ENCODE measurements around the gene SLC15A1. TPM values are rescaled to one million over a fixed set of nuclear protein-coding genes. Genes with fewer than 3 reads are reported as not detected.

SLC15A1 gene
- total and polyA plus RNA-seq, 2 donors (not counting 1 experiment from before 2014, with no cell fraction given), result not detected

GRCh38 chr13:98676239-98676638, 76.2 kb downstream of the SLC15A1 start:
- Histone ChIP-seq H3K9me3 (ENCODE audit: control extremely low read depth in 1 of 3, control insufficient read depth in 2 of 3, insufficient read depth in 1 of 3, low read length in 2 of 3) (no peaks in the 10 kb centered on the region), H3K27ac (ENCODE audit: low read length in 2 of 2) (no peak overlapping the region), H4K20me1 (ENCODE audit: control insufficient read depth, insufficient read depth, low read length, poor library complexity, severe bottlenecking) (no peaks in the 10 kb centered on the region), H3K4me2 (replicated peaks; ENCODE audit: low read depth, low read length, poor library complexity, severe bottlenecking) (no peak overlapping the region), H2AFZ (ENCODE audit: insufficient read depth, low read depth, low read length, poor library complexity, severe bottlenecking) (no peak overlapping the region), H3K27me3 (replicated peaks in 1 of 4; ENCODE audit: control extremely low read depth in 1 of 4, control insufficient read depth in 3 of 4, insufficient read depth in 4 of 4, low read length in 3 of 4) (no peaks in the 10 kb centered on the region), H3K79me2 (ENCODE audit: control insufficient read depth, insufficient read depth, low read length) (no peaks in the 10 kb centered on the region), H3K36me3 (replicated peaks in 1 of 2; ENCODE audit: control extremely low read depth in 1 of 2, control insufficient read depth in 1 of 2, extremely low read depth in 1 of 2, insufficient read depth in 2 of 2, low read length in 1 of 2) (no peaks in the 10 kb centered on the region), H3K9ac (ENCODE audit: low read length) (no peak overlapping the region), H3K4me3 (ENCODE audit: control extremely low read depth in 1 of 5, extremely low read depth in 1 of 5, insufficient read depth in 1 of 5, low read depth in 2 of 5, low read length in 4 of 5) (no peak overlapping the region), H3K4me1 (ENCODE audit: control insufficient read depth in 2 of 2, insufficient read depth in 2 of 2, low read length in 2 of 2) (peaks cover 0 to 3% of the 10 kb centered on the region in 2 donors)
- TF ChIP-seq, protein P1, sequence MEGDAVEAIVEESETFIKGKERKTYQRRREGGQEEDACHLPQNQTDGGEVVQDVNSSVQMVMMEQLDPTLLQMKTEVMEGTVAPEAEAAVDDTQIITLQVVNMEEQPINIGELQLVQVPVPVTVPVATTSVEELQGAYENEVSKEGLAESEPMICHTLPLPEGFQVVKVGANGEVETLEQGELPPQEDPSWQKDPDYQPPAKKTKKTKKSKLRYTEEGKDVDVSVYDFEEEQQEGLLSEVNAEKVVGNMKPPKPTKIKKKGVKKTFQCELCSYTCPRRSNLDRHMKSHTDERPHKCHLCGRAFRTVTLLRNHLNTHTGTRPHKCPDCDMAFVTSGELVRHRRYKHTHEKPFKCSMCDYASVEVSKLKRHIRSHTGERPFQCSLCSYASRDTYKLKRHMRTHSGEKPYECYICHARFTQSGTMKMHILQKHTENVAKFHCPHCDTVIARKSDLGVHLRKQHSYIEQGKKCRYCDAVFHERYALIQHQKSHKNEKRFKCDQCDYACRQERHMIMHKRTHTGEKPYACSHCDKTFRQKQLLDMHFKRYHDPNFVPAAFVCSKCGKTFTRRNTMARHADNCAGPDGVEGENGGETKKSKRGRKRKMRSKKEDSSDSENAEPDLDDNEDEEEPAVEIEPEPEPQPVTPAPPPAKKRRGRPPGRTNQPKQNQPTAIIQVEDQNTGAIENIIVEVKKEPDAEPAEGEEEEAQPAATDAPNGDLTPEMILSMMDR (IDR thresholded peaks at IDR 0.05), result no peak
- no peak for TF ChIP-seq EZH2 (IDR thresholded peaks at IDR 0.05; ENCODE audit: borderline replicate concordance, insufficient read depth, low read depth, low read length, poor library complexity, severe bottlenecking)
- POLR2A ChIA-PET, result no interaction called here
- Mint-ChIP-seq H3K27ac (no peak overlapping the region), H3K27me3 (no peaks in the 10 kb centered on the region), H3K9me3 (ENCODE audit: insufficient read depth) (no peaks in the 10 kb centered on the region), H3K4me1 (no peaks in the 10 kb centered on the region), H3K4me3 (no peak overlapping the region)
- intact Hi-C loops (cut with micrococcal nuclease), result no loop called here
- no peak for DNase-seq
- ATAC-seq (ENCODE audit: low read depth), result no peak
- CTCF ChIA-PET, result no interaction called here
- 89% methylated on average over 10 of the region's 13 CpGs for WGBS (ENCODE audit: insufficient coverage)

GRCh38 chr13:98675837-98676236, 76.6 kb downstream of the SLC15A1 start:
- no peak overlapping the region for H3K27ac Mint-ChIP-seq
- POLR2A ChIA-PET, result no interaction called here

More at GRCh38 chr13:98675837-98676236, 76.6 kb downstream of the SLC15A1 start:
- 94% methylated on average over 16 of the region's 16 CpGs for WGBS (ENCODE audit: insufficient coverage)
- Histone ChIP-seq H3K4me3 (ENCODE audit: control extremely low read depth in 1 of 5, extremely low read depth in 1 of 5, insufficient read depth in 1 of 5, low read depth in 2 of 5, low read length in 4 of 5) (no peak overlapping the region), H2AFZ (ENCODE audit: insufficient read depth, low read depth, low read length, poor library complexity, severe bottlenecking) (no peak overlapping the region), H3K4me2 (replicated peaks; ENCODE audit: low read depth, low read length, poor library complexity, severe bottlenecking) (no peak overlapping the region), H3K79me2 (ENCODE audit: control insufficient read depth, insufficient read depth, low read length) (no peaks in the 10 kb centered on the region), H3K27ac (ENCODE audit: low read length in 2 of 2) (no peak overlapping the region), H3K4me1 (ENCODE audit: control insufficient read depth in 2 of 2, insufficient read depth in 2 of 2, low read length in 2 of 2) (peaks cover 0 to 3% of the 10 kb centered on the region in 2 donors), H3K9ac (ENCODE audit: low read length) (no peak overlapping the region), H4K20me1 (ENCODE audit: control insufficient read depth, insufficient read depth, low read length, poor library complexity, severe bottlenecking) (no peaks in the 10 kb centered on the region), H3K9me3 (ENCODE audit: control extremely low read depth in 1 of 3, control insufficient read depth in 2 of 3, insufficient read depth in 1 of 3, low read length in 2 of 3) (no peaks in the 10 kb centered on the region), H3K36me3 (replicated peaks in 1 of 2; ENCODE audit: control extremely low read depth in 1 of 2, control insufficient read depth in 1 of 2, extremely low read depth in 1 of 2, insufficient read depth in 2 of 2, low read length in 1 of 2) (no peaks in the 10 kb centered on the region), H3K27me3 (replicated peaks in 1 of 4; ENCODE audit: control extremely low read depth in 1 of 4, control insufficient read depth in 3 of 4, insufficient read depth in 4 of 4, low read length in 3 of 4) (no peaks in the 10 kb centered on the region)
- Mint-ChIP-seq H3K4me1 (no peaks in the 10 kb centered on the region), H3K4me3 (no peak overlapping the region), H3K9me3 (ENCODE audit: insufficient read depth) (no peaks in the 10 kb centered on the region), H3K27me3 (peaks cover under 1% of the 10 kb centered on the region)
- no peak for TF ChIP-seq EZH2 (IDR thresholded peaks at IDR 0.05; ENCODE audit: borderline replicate concordance, insufficient read depth, low read depth, low read length, poor library complexity, severe bottlenecking)
- TF ChIP-seq, protein P1 (IDR thresholded peaks at IDR 0.05), result no peak
- CTCF ChIA-PET, result interaction anchor here (5.8 kb wide), 1 partner anchor 230 kb away, joined by 68 read pairs; no protein-coding TSS in a partner anchor
- no peak for ATAC-seq (ENCODE audit: low read depth)
- intact Hi-C loops (cut with micrococcal nuclease), result no loop called here
- no peak for DNase-seq

All from B cell (primary cell).